SHP77 treated with DMSO at 0.1 percent for 48 hours (cell line): ENCODE measurements around the gene ZSCAN5A.
"Not testable (repeated sequence)": the region's sequence is repeated elsewhere in the genome, so short reads cannot be mapped to it uniquely, and the experiment has no call there.

Experiments used
- DNase-seq: peaks from one replicate; lab custom pipeline; 2025; lab: John Stamatoyannopoulos, UW

The ZSCAN5A gene

DNA sequence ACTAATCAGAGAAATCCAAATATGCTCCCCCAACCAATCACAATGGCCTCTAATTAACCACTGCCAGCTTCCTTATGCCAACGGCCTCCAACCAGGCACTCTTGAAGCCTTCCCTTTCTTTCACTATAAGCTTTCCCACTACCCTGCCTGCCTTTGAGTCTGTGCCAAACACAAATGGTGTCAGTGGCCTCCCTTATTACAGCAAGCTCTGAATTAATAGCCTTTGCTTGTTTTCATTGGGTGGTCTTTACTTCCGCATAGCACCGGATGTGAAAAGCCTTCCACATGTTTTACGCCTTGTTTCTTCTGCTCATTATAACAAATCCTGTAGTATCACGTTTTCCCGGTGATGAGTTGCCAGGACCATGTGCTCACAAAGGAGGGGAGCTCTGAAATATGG lies 43.5 kb downstream of the ZSCAN5A start:
- no peak for DNase-seq

DNA sequence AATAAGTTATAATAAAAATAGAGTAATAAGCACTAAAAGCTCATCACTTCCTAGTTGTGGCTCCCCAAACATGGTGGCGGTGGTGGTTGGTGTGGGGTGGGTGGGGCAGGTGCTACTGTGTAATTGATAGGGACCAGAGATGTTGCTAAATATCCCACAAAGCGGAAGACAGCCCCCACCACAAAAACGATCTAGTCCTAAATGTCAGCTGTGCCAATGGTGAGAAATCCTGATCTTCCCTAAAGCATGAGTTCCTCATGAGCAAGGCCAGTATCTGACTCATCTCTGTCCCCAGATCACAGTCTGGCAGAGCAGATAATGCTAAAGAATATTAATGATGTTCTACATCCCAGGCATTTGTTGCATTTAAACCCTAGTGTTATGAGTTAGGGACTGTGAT lies 44.0 kb downstream of the ZSCAN5A start:
- no peak for DNase-seq

DNA sequence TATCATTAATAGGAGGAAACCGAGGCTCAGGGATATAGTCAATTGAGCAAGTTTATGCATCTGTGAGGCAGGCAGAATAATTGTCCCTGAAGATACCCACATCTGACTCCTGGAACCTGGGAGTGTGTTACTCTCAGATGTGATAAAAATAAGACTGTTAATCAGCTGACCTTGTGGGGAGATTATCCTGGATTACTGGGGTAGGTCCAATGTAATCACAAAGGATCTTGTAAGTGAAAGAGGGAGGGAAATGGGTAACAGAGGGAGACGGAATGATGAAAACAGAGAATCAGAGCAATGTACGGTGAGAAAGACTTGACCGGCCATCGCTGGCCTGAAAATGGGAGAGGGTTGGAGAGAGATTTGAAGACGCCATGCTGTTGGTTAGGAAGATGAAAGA lies 45.3 kb downstream of the ZSCAN5A start:
- DNase-seq = no peak

DNA sequence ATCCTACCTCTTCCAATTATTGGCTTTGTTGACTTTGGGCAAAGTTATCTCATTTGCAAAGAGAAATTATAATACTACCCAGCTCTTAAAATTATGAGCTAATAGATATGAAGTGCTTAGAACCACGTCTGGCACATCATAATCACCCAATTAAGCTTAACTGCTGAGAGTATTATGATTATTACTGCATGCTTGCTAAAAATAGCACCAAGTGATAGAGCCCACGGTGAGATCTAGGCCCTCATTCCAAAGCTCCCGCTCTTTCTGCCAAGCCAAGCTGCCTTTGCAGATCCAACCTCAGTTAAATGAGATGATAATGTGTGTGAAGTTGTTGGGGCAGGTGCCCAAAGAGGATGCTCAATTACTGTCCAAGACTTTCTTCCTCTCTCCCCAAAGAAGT lies 48.6 kb downstream of the ZSCAN5A start:
- no peak for DNase-seq

DNA sequence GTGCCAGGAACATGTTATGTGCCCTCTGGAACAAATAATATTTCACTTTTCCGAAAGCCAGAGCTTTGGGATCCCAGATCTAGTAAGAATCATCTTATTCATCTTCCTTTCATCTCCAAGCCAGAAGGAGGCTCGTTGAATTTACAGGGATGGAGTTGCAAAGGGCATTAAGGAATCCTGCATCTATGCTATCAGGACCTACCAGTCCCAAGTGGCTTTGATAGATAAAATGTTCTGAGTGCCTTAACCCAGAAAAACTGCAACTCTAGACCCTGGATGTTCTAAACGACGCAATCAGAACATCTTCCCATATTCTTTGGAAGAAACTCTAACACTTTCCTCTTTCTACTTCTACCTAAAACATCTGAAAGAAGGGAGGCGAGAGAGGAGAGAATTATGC lies 51.3 kb downstream of the ZSCAN5A start:
- no peak for DNase-seq

DNA sequence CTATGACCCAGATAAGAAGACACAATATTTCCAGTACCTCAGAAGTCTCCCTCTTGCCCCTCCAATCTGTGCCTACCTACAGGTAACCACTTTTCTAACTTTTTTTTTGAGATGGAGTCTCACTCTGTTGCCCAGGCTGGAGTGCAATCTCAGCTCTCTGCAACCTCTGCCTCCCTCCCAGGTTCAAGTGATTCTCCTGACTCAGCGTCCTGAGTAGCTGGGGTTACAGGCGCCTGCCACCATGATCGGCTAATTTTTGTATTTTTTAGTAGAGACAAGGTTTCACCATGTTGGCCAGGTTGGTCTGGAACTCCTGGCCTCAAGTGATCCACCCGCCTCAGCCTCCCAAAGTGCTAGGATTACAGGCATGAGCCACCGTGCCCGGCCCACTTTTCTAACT lies 52.7 kb downstream of the ZSCAN5A start:
- not testable (repeated sequence) for DNase-seq

DNA sequence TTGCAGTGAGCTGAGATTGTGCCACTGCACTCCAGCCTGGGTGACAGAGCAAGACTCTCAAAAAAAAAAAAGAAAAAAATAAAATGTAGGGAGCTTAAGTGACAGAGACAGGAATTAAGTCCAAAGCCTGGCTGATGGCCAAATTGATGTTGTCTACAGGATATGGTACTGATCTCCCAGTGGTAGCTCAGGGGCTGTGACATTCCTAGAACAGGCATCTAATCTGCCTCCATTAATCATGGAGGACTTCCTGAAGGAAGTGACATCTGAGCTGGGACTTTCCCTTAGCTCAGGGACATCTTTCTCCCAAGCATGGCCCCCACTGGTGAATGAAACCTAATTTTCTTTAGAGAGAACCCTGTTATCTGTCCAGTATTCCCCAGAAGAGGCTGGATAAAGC lies 53.5 kb downstream of the ZSCAN5A start:
- DNase-seq = no peak

DNA sequence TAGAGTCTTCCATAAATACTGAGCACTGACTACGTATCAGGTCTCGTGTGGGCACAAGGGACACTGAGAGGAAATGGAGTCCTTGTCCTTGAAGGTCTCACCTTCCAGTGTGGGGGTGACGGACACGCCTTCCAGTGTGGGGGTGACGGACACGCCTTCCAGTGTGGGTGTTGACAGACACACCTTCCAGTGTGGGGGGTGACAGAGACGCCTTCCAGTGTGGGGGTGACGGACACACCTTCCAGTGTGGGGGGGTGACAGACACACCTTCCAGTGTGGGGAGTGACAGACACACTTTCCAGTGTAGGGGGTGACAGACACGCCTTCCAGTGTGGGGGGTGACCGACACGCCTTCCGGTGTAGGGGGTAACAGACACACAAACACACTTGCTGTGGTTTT lies 56.4 kb downstream of the ZSCAN5A start:
- no peak for DNase-seq

DNA sequence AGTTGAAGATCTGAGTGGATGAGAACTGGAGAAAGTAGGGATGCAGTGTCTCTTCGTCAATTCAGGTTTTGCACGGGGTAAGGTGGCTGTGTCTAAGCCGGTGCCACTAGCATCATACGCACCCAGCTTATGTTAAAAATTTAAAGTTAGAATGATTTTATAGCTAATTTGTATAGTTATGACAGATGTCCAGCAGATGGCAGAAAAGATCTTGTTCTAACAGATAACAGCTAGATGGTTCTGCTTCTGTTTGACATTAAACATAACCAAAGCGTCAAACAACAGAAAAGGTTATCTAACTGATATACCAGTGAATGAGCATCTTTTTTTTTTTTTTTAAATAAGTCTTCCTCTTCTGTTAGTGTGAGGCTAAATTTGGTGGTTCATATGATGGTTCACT lies 60.9 kb downstream of the ZSCAN5A start:
- peak; percentile 25 for DNase-seq

DNA sequence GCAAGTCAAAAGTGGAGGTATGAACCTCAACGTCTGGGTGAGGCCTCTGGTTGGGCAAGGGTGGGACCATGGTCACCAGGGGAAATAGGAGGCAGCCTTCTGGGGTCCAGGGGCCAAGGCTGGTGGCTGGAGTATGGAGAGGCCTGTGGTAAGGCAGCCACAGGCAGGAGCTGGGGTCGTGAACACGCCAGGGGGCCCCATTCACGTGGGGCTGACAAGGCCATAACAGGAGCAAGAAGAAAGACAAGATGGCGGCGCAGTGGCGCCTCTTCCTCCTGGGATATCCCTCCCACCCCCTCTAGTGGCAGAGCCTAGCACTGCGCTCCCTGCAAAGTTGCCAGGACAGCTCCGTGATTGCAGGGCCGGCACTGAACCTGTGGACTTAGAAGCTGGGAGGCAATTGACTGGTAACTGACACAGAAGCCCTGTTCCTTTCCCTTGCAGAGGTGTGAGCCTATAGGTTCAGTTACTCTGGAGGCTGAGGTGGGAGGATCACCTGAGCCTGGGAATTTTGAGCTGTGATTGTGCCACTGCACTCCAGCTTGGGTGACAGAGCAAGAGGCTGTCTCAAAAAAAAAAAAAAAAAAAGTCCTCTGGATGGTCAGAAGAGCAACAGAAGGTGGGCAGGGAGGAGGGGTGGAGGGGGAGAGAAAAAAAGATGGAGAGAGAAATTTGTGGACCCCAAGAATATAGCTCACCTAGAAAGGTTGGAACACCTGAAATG lies 61.8 kb downstream of the ZSCAN5A start:
- DNase-seq = no peak

DNA sequence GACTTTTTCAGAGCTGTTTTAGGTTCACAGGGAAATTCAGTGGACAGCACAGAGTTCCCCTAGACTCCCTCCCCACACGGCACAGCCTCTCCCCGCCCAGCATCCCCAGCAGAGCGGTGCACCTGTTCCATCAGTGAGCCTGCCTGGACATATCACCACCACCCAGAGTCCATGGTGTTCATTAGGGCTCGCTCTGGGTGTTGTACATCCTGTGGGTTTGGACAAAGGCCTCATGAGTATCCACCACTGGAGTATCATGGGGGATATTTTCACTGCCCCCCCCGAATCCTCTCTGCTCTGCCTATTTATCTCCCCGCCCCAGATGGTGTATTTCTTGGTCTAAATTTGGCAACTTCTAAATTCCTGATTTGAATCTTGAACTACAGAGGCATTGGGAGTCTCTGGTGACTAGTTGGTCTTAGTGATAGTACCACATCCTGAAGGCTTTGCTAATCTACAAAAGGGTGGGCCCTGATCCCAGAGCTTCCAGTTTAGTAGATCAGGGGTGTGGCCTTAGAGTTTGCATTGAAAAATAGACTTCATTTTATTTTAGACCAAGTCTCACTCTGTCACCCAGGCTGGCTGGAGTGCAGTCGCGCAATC lies 65.8 kb downstream of the ZSCAN5A start:
- DNase-seq = not testable (repeated sequence)

DNA sequence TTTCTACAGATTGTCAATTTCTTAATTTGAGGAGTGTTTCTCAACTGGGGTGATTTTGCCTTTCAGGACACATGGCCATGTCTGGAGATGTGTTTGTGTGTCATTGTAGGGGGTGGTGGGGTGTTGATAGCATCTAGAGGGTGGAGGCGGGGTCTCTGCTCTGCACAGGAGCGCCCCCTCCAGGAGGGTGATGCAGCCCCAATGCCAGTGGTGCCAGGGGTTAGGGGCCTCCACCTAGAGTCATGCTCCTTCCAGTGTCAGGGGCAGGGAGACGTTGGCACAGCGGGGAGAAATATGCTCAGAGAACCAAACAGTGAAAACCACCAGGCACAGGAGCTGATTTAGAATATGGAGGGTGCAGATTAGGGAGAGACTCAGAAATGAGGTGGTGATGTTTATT lies 68.9 kb downstream of the ZSCAN5A start:
- DNase-seq = not testable (repeated sequence)

DNA sequence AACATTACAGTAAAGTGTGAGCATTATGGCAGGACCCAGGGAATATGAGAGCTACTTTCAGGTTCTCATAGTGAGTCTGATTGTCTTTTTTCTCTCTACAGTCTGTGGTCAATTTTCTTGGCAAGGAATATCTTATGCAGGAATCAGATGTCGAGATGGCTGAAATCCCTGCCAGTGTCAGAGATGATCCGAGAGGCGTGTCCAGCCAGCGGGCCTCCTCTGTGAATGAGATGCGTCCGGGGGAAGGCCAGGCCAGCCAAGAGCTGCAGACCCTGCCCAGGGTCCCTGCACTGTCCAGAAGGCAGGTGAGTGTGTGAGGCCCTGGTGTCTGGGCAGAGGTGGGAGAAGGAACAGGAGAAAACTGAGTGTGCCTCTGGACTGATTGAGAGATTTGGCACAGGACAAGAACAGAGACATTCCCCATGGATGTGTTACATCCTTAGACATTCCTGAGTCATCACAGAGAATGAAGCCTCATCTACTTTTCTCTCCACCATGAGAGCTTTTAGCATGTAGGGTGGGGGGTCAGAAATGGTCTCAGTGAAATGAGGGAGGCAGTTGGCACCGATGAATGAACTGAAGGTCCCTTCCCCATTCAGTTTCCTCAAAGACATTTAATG lies 69.4 kb downstream of the ZSCAN5A start:
- no peak for DNase-seq

DNA sequence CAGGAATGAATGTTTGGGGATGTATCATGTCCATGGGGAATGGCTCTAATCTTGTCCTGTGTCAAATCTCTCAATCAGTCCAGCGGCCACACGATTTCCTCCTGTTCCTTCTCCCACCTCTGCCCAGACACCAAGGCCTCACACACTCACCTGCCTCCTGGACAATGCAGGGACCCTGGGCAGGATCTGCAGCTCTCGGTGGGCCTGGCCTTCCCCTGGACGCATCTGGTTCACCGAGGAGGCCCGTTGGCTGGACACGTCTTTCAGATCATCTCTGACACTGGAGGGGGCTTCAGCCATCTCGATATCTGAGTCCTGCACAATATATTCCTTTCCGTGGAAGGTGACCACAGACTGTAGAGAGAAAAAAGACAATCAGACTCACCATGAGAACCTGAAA lies 91.2 kb downstream of the ZSCAN5A start:
- no peak for DNase-seq

DNA sequence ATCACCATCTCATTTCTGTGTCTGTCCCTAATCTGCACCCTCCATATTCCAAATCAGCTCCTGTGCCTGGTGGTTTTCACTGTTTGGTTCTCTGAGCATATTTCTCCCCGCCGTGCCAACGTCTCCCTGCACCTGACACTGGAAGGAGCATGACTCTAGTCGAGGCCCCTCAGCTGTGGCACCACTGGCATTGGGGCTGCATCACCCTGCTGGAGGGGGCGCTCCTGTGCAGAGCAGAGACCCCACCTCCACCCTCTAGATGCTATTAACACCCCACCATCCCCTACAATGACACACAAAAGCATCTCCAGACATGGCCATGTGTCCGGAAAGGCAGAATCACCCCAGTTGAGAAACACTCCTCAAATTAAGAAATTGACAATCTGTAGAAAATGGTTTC lies 91.7 kb downstream of the ZSCAN5A start:
- no peak for DNase-seq

DNA sequence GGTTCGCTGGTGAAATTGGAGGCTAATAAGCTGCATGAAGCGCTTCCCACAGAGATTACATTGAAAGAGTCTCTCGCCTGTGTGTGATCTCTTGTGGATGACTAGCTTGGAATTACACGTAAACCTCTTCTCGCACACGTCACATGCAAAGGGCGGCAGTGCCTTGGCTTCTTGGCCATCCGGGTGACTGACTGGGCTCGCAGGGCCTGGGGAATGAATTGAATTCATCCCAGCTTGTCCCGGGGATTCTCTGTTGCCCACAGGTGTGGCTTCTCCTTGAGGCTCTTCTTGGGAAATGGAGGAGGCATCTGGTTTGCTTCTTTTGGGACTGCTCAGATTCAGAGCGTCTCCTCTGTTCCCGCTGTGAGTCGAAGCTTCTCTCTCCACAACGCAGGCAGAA lies 92.8 kb downstream of the ZSCAN5A start:
- no peak for DNase-seq

DNA sequence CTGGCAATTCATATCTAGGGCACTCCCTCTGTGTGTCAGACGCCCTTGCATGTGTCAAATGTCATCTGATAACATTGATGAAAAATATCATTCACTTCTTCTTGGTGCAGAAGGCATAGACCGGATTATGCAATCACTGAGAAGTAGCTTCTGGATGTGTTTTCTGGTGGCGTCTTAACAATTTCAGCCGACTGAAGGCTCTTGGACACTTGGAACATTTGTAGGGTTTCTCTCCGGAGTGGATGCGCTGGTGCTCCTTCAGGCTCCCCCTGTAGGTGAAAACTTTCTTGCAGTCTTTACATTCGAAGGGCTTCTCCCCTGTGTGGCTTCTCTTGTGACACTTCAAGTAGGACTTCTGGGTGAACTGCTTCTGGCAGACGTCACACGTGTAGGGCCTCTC lies 93.2 kb downstream of the ZSCAN5A start:
- DNase-seq = not testable (repeated sequence)

DNA sequence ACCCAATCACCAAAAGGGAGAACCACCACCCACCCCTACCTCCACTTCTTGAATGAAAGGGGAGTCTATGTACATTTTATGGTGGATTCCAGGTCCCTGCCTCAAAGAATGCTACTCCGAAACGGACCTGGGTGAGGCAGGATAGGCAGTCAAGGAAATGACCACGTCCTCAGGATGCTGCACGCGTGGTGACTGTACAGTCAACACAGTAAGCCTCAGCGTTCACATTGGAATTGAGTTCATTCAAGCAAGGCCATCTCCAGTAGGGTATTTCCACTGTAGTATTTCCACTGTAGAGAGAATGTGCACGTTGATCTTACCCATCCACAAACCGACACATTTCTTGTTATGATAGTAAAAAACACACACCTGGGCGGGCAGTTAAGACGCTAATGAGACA lies 95.7 kb downstream of the ZSCAN5A start:
- no peak for DNase-seq

DNA sequence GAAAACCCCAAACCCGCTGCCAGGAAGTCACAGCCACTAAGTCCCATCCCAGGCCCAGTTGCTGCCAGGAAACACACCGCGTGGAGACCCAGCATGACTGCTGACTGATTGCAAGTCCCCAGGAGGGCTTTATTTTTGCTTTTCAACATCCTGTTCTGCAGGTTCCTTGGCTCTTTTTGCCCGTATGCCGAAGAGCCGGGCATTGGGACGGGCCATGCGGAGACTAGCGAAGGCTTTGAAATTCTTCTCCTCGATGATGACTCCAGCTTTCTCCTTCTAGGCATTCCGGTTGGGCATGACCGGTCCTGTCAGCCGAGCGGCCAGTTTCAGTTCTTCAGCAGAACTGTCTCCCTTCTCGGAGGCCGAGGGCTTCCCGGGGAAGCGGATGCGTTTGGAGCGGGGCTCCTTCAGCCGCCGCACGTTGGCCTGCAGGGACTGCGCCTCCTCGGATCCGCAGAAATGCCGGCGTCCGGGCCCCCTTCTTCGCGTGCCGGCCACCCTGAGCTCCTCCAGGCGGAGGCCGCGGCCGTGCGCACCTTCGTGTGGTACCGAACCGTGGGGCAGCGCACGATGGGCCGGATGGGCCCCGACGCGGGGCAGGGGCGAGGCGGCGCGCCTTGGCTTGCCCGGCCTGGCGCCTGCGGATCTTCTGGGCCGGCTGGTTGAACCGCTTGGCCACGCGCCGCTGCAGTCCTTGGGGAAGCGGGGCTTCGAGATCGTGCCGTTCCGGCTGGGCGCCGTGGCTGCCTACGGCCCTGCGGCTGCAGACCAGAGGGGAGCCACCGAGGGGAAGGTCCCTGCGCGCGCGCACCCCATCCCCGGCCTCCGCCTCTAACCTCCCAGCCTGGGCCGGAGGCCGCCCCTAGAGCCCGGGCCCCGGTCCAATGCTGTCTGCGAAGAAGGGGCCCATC lies 97.3 kb downstream of the ZSCAN5A start:
- no peak for DNase-seq

DNA sequence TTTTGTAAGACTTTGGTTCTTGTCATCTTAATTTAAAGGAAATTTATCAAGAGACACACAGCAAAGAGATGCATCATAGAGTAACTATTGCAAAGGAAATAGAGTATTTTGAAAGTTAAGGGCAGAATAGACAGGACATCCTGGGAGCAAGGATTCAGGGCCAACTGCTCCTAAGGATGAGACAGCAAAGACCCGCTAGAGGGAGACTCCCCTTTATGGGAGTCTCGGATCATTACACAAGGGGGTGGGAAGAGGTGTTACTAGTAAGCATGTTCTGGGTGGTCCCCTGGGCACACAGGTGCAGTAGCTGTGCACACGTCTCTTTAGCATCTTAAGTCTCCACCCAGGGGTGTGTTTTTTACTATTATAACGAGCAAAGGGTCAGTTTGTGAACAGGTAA lies 102.9 kb downstream of the ZSCAN5A start:
- no peak for DNase-seq

DNA sequence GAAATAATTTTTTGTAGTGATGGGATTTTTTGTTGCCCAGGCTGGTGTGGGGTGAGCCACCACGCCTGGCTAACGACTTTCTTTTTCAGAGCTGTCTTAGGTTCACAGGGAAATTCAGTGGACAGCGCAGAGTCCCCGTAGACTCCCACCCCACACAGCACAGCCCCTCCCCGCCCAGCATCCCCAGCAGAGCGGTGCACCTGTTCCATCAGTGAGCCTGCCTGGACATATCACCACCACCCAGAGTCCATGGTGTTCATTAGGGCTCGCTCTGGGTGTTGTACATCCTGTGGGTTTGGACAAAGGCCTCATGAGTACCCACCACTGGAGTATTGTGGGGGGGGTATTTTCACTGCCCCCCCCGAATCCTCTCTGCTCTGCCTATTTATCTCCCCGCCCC lies 104.6 kb downstream of the ZSCAN5A start:
- not testable (repeated sequence) for DNase-seq

DNA sequence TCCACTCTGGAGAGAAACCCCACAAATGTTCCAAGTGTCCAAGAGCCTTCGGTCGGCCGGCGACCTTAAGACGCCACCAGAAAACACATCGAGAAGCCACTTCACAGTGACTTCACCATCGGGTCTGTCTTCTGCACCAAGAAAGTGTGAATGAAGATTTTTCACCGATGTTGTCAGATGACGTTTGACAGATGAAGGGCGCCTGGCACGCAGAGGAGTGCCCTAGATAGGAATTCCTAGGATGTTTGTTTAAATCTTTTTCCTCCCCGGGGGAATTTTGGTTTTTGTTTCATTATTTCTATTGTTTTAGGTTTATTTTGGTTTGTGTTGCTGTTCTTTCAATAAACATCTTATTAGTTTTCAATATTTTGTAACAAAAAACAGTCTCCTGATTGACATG lies 105.5 kb downstream of the ZSCAN5A start:
- no peak for DNase-seq

DNA sequence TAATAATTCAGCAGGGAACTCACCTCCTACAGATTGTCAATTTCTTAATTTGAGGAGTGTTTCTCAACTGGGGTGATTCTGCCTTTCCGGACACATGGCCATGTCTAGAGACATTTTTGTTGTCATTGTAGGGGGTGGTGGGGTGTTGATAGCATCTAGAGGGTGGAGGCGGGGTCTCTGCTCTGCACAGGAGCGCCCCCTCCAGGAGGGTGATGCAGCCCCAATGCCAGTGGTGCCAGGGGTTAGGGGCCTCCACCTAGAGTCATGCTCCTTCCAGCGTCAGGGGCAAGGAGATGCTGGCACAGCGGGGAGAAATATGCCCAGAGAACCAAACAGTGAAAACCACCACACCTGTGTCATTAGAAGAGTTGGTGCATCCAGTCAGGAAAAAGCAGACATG lies 107.1 kb downstream of the ZSCAN5A start:
- DNase-seq = not testable (repeated sequence)
